Measurements from ENCODE around the gene TRIM9.

DNA sequence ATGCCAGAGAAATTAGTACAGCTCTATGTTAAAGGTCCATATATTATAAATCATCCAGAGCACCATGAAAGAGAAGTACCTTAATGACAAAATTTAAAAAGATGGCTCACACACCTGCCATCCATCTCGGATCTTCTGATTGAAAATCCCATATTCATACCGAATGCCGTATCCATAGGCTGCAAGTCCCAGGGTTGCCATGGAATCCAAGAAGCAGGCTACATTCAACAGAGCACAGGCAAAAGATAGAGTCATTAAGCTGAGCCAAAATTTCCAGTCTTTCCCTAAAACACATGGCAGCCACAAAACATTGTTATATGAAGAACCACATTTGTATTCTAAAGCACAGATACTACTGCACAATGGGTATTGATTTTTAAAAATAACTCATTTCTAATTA is 163.3 kb downstream of the TRIM9 start:
- TF ChIP-seq CTCF (IDR thresholded peaks at IDR 0.05) (no peak), POLR2A (IDR thresholded peaks at IDR 0.05) (no peak), POLR2AphosphoS5 (IDR thresholded peaks at IDR 0.05; ENCODE audit: insufficient read depth in 1 of 2, low read depth in 1 of 2) (no peak)

Data from vagina (tissue), 2 donors.